Activated T-helper 17 cell treated with anti-CD3 and anti-CD28 coated beads, Interleukin-2, amount 50 U/mL, for 72 hours (primary cell): ENCODE results near the gene BRINP3. TPM values are rescaled to one million over a fixed set of nuclear protein-coding genes. Genes with fewer than 3 reads are reported as not detected.

Source experiments
- ATAC-seq: fragments of 150-1000 bp; cut with Tn5 transposase; replicated peaks from 2 replicates; pipeline ENCODE4 v1.10.0; 2021; ENCODE audit warnings: mild to moderate bottlenecking, moderate library complexity
- H3K27ac Mint-ChIP-seq: one replicate; pipeline ENCODE4 v1.8.0; 2022; ENCODE audit warnings: mixed read lengths
- H3K27me3 Mint-ChIP-seq: one replicate; pipeline ENCODE4 v1.8.0; 2022; ENCODE audit warnings: mixed read lengths
- H3K36me3 Mint-ChIP-seq: one replicate; pipeline ENCODE4 v1.8.0; 2022; ENCODE audit warnings: low read depth, mild to moderate bottlenecking, mixed read lengths
- H3K4me1 Mint-ChIP-seq: one replicate; pipeline ENCODE4 v1.8.0; 2022; ENCODE audit warnings: mixed read lengths
- H3K4me3 Mint-ChIP-seq: one replicate; pipeline ENCODE4 v1.8.0; 2022; ENCODE audit warnings: mild to moderate bottlenecking, mixed read lengths
- H3K9me3 Mint-ChIP-seq: one replicate; pipeline ENCODE4 v1.8.0; 2022; ENCODE audit warnings: mixed read lengths
- total RNA-seq, 2 donors: library from RNA; stranded (reverse); gene quantifications; one replicate each; pipeline ENCODE4 v1.2.3, GENCODE V29; 2022

The BRINP3 gene
- total RNA-seq, 2 donors from 2014 or later, result not detected

GRCh38 chr1:190244406-190244805 lies 233.3 kb downstream of the BRINP3 start:
- no peaks in the 10 kb centered on the region for H3K27me3 Mint-ChIP-seq
- H3K4me3 Mint-ChIP-seq, result no peak overlapping the region
- ATAC-seq, result no peak
- H3K4me1 Mint-ChIP-seq, result no peaks in the 10 kb centered on the region
- no peaks in the 10 kb centered on the region for H3K36me3 Mint-ChIP-seq
- no peak overlapping the region for H3K27ac Mint-ChIP-seq
- H3K9me3 Mint-ChIP-seq, result peaks cover 6% of the 10 kb centered on the region

GRCh38 chr1:190243056-190243455 lies 234.6 kb downstream of the BRINP3 start:
- no peak for ATAC-seq
- Mint-ChIP-seq H3K36me3 (no peaks in the 10 kb centered on the region), H3K4me1 (no peaks in the 10 kb centered on the region), H3K4me3 (no peak overlapping the region), H3K27me3 (no peaks in the 10 kb centered on the region), H3K27ac (no peak overlapping the region), H3K9me3 (peaks cover 10% of the 10 kb centered on the region)

GRCh38 chr1:190226006-190226405 lies 251.7 kb downstream of the BRINP3 start:
- H3K4me3 Mint-ChIP-seq, result no peak overlapping the region
- H3K36me3 Mint-ChIP-seq, result no peaks in the 10 kb centered on the region
- no peak for ATAC-seq
- no peaks in the 10 kb centered on the region for H3K4me1 Mint-ChIP-seq
- peaks cover 4% of the 10 kb centered on the region for H3K9me3 Mint-ChIP-seq
- no peak overlapping the region for H3K27ac Mint-ChIP-seq
- H3K27me3 Mint-ChIP-seq, result no peaks in the 10 kb centered on the region

GRCh38 chr1:190212450-190212849 lies 265.2 kb downstream of the BRINP3 start:
- Mint-ChIP-seq H3K27me3 (no peaks in the 10 kb centered on the region), H3K4me1 (no peaks in the 10 kb centered on the region), H3K27ac (no peak overlapping the region), H3K36me3 (no peaks in the 10 kb centered on the region), H3K4me3 (no peak overlapping the region), H3K9me3 (peaks cover 3% of the 10 kb centered on the region)
- ATAC-seq, result no peak

GRCh38 chr1:190207733-190208132 lies 269.9 kb downstream of the BRINP3 start:
- H3K27ac Mint-ChIP-seq, result no peak overlapping the region
- H3K36me3 Mint-ChIP-seq, result no peaks in the 10 kb centered on the region
- H3K27me3 Mint-ChIP-seq, result no peaks in the 10 kb centered on the region
- peaks cover 8% of the 10 kb centered on the region for H3K9me3 Mint-ChIP-seq
- no peaks in the 10 kb centered on the region for H3K4me1 Mint-ChIP-seq
- ATAC-seq, result no peak
- no peak overlapping the region for H3K4me3 Mint-ChIP-seq

GRCh38 chr1:190205713-190206112 lies 272.0 kb downstream of the BRINP3 start:
- peaks cover 11% of the 10 kb centered on the region for H3K9me3 Mint-ChIP-seq
- H3K4me1 Mint-ChIP-seq, result no peaks in the 10 kb centered on the region
- H3K27ac Mint-ChIP-seq, result no peak overlapping the region
- no peak for ATAC-seq
- H3K36me3 Mint-ChIP-seq, result no peaks in the 10 kb centered on the region
- H3K4me3 Mint-ChIP-seq, result no peak overlapping the region
- H3K27me3 Mint-ChIP-seq, result no peaks in the 10 kb centered on the region

- no peaks in the 10 kb centered on the region for H3K4me1 Mint-ChIP-seq
- ATAC-seq, result no peak
- H3K27me3 Mint-ChIP-seq, result no peaks in the 10 kb centered on the region
- no peak overlapping the region for H3K4me3 Mint-ChIP-seq
- peaks cover 3% of the 10 kb centered on the region for H3K9me3 Mint-ChIP-seq
- H3K27ac Mint-ChIP-seq, result no peak overlapping the region
- no peaks in the 10 kb centered on the region for H3K36me3 Mint-ChIP-seq
These were observed 281.6 kb downstream of the BRINP3 start for GRCh38 chr1:190196020-190196419.

GRCh38 chr1:190193508-190194115 lies 284.1 kb downstream of the BRINP3 start:
- no peaks in the 10 kb centered on the region for H3K4me1 Mint-ChIP-seq

GRCh38 chr1:190192627-190193026 lies 285.0 kb downstream of the BRINP3 start:
- H3K4me3 Mint-ChIP-seq, result no peak overlapping the region
- no peaks in the 10 kb centered on the region for H3K27me3 Mint-ChIP-seq
- H3K9me3 Mint-ChIP-seq, result peaks cover 3% of the 10 kb centered on the region
- H3K4me1 Mint-ChIP-seq, result no peaks in the 10 kb centered on the region
- ATAC-seq, result no peak
- H3K36me3 Mint-ChIP-seq, result no peaks in the 10 kb centered on the region
- no peak overlapping the region for H3K27ac Mint-ChIP-seq

More at GRCh38 chr1:190193508-190194115, 284.1 kb downstream of the BRINP3 start:
- Mint-ChIP-seq H3K9me3 (peaks cover 3% of the 10 kb centered on the region), H3K27ac (no peak overlapping the region), H3K4me3 (no peak overlapping the region), H3K27me3 (no peaks in the 10 kb centered on the region), H3K36me3 (no peaks in the 10 kb centered on the region)
- no peak for ATAC-seq

GRCh38 chr1:190183588-190183987 lies 294.1 kb downstream of the BRINP3 start:
- Mint-ChIP-seq H3K9me3 (peaks cover 9% of the 10 kb centered on the region), H3K4me1 (no peaks in the 10 kb centered on the region), H3K4me3 (no peak overlapping the region), H3K36me3 (no peaks in the 10 kb centered on the region), H3K27me3 (no peaks in the 10 kb centered on the region), H3K27ac (no peak overlapping the region)
- ATAC-seq, result no peak

GRCh38 chr1:190179817-190180216 lies 297.8 kb downstream of the BRINP3 start:
- H3K27ac Mint-ChIP-seq, result no peak overlapping the region
- no peak for ATAC-seq
- H3K9me3 Mint-ChIP-seq, result peaks cover 14% of the 10 kb centered on the region
- H3K27me3 Mint-ChIP-seq, result no peaks in the 10 kb centered on the region
- no peak overlapping the region for H3K4me3 Mint-ChIP-seq
- H3K4me1 Mint-ChIP-seq, result no peaks in the 10 kb centered on the region
- H3K36me3 Mint-ChIP-seq, result no peaks in the 10 kb centered on the region

GRCh38 chr1:190178827-190179226 lies 298.8 kb downstream of the BRINP3 start:
- no peaks in the 10 kb centered on the region for H3K27me3 Mint-ChIP-seq
- H3K4me3 Mint-ChIP-seq, result no peak overlapping the region
- no peak for ATAC-seq
- peaks cover 14% of the 10 kb centered on the region for H3K9me3 Mint-ChIP-seq
- H3K4me1 Mint-ChIP-seq, result no peaks in the 10 kb centered on the region
- no peak overlapping the region for H3K27ac Mint-ChIP-seq
- H3K36me3 Mint-ChIP-seq, result no peaks in the 10 kb centered on the region

GRCh38 chr1:190177555-190177954 lies 300.1 kb downstream of the BRINP3 start:
- H3K36me3 Mint-ChIP-seq, result no peaks in the 10 kb centered on the region
- no peaks in the 10 kb centered on the region for H3K4me1 Mint-ChIP-seq
- H3K4me3 Mint-ChIP-seq, result no peak overlapping the region
- ATAC-seq, result no peak
- H3K27me3 Mint-ChIP-seq, result no peaks in the 10 kb centered on the region
- H3K27ac Mint-ChIP-seq, result no peak overlapping the region
- H3K9me3 Mint-ChIP-seq, result peaks cover 18% of the 10 kb centered on the region

- H3K4me1 Mint-ChIP-seq, result no peaks in the 10 kb centered on the region
- H3K27me3 Mint-ChIP-seq, result no peaks in the 10 kb centered on the region
- H3K9me3 Mint-ChIP-seq, result peaks cover 17% of the 10 kb centered on the region
- H3K36me3 Mint-ChIP-seq, result no peaks in the 10 kb centered on the region
- no peak overlapping the region for H3K27ac Mint-ChIP-seq
- no peak for ATAC-seq
- H3K4me3 Mint-ChIP-seq, result no peak overlapping the region
These were observed 300.9 kb downstream of the BRINP3 start for GRCh38 chr1:190176776-190177175.

- Mint-ChIP-seq H3K27me3 (no peaks in the 10 kb centered on the region), H3K4me3 (no peak overlapping the region), H3K36me3 (no peaks in the 10 kb centered on the region), H3K4me1 (no peaks in the 10 kb centered on the region), H3K9me3 (peaks cover 17% of the 10 kb centered on the region), H3K27ac (no peak overlapping the region)
- ATAC-seq, result no peak
These were observed 302.3 kb downstream of the BRINP3 start for GRCh38 chr1:190175320-190175719.
